Measurements from ENCODE around the gene NCF2.

NCF2 gene

DNA sequence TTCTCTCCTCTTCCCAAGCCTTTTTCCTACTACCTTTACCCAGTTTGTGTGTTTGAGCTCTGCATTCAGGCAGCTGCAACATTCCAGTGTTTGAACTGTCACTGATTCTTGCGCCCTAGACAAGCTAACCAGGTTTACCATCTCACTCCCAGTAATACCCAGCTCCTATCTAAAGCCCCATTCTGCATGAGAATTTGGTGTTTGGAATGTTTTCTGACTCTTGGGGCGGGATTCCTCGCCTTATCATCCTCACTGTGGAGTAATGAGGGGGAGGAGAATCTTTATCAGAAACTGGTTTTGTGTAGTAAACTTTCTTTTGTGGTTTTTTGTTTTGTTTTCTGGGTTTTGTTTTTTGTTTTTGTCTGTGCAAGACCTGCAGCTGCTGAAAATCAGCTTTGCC lies 36.5 kb downstream of the NCF2 start:
- Histone ChIP-seq H3K27me3 (replicated peaks) (no peaks in the 10 kb centered on the region), H3K36me3 (replicated peaks) (peaks cover 24% of the 10 kb centered on the region), H3K4me3 (ENCODE audit: low read depth, low read length) (no peak overlapping the region), H3K27ac (no peak overlapping the region)
- no peak for DNase-seq
- in situ Hi-C loops (cut with HindIII; ENCODE audit: low pct_ligation_motif_present, low sequenced_read_pairs) = no loop called here
- TF ChIP-seq, protein P1, sequence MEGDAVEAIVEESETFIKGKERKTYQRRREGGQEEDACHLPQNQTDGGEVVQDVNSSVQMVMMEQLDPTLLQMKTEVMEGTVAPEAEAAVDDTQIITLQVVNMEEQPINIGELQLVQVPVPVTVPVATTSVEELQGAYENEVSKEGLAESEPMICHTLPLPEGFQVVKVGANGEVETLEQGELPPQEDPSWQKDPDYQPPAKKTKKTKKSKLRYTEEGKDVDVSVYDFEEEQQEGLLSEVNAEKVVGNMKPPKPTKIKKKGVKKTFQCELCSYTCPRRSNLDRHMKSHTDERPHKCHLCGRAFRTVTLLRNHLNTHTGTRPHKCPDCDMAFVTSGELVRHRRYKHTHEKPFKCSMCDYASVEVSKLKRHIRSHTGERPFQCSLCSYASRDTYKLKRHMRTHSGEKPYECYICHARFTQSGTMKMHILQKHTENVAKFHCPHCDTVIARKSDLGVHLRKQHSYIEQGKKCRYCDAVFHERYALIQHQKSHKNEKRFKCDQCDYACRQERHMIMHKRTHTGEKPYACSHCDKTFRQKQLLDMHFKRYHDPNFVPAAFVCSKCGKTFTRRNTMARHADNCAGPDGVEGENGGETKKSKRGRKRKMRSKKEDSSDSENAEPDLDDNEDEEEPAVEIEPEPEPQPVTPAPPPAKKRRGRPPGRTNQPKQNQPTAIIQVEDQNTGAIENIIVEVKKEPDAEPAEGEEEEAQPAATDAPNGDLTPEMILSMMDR (IDR thresholded peaks at IDR 0.05; ENCODE audit: low read depth, low read length, missing control alignments) = no peak

DNA sequence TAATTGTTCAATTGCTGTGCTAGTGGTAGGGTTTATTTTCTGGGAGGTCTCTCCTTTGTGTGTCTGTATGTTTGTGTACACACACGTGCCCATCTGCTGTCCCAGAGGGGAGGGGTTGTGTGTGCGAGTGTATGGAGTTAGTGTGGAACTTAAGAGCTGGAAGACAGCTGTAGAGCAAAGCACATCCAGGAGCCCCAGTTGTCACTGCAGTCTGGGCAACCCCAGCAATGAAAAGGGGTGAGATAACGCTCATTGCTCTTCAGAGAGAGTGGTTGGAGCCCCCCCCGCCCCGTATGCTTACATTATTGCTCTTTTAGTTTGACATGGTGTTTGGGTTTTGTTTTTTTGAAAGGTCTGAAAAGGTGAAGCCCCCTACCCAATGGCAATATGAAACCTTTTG lies 36.9 kb downstream of the NCF2 start:
- Histone ChIP-seq H3K36me3 (replicated peaks) (peaks cover 27% of the 10 kb centered on the region), H3K27me3 (replicated peaks) (no peaks in the 10 kb centered on the region), H3K27ac (no peak overlapping the region), H3K4me3 (ENCODE audit: low read depth, low read length) (no peak overlapping the region)
- TF ChIP-seq, protein P1 (IDR thresholded peaks at IDR 0.05; ENCODE audit: low read depth, low read length, missing control alignments) = no peak
- no peak for DNase-seq
- in situ Hi-C loops (cut with HindIII; ENCODE audit: low pct_ligation_motif_present, low sequenced_read_pairs) = no loop called here

- peaks cover 27% of the 10 kb centered on the region for H3K36me3 ChIP-seq (replicated peaks)
- TF ChIP-seq, protein P1 (IDR thresholded peaks at IDR 0.05; ENCODE audit: low read depth, low read length, missing control alignments) = no peak
- in situ Hi-C loops (cut with HindIII; ENCODE audit: low pct_ligation_motif_present, low sequenced_read_pairs) = no loop called here
Measured at GRCh38 chr1:183552891-183553290, 37.4 kb downstream of the NCF2 start.

GRCh38 chr1:183552441-183552840 lies 37.8 kb downstream of the NCF2 start:
- H3K27ac ChIP-seq = no peak overlapping the region
- TF ChIP-seq, protein P1 (IDR thresholded peaks at IDR 0.05; ENCODE audit: low read depth, low read length, missing control alignments) = no peak
- H3K36me3 ChIP-seq (replicated peaks) = peaks cover 27% of the 10 kb centered on the region
- H3K4me3 ChIP-seq (ENCODE audit: low read depth, low read length) = no peak overlapping the region
- in situ Hi-C loops (cut with HindIII; ENCODE audit: low pct_ligation_motif_present, low sequenced_read_pairs) = no loop called here
- H3K27me3 ChIP-seq (replicated peaks) = no peaks in the 10 kb centered on the region
- DNase-seq = no peak

More at GRCh38 chr1:183552891-183553290, 37.4 kb downstream of the NCF2 start:
- no peaks in the 10 kb centered on the region for H3K27me3 ChIP-seq (replicated peaks)
- no peak overlapping the region for H3K4me3 ChIP-seq (ENCODE audit: low read depth, low read length)
- DNase-seq = no peak
- H3K27ac ChIP-seq = no peak overlapping the region

DNA sequence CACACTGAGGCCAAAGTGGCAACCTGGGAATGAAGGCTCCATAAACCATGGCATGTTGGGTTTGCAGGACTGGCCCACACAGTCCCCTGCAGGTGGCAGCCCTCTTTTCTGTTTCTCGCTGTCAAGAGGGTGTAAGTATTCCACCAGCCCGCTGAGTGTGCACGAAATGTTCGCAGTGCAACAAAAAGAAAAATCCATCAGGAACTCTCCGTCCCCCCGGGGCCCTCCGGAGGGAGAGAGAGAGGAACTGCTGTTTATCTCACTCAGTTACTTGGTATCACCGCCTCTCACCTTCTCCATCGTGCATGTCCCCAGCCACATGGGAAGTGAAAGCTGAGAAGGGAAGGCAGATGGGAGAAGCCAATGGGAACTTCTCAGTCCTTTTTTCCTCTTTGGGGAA lies 38.3 kb downstream of the NCF2 start:
- no peak for DNase-seq
- TF ChIP-seq, protein P1 (IDR thresholded peaks at IDR 0.05; ENCODE audit: low read depth, low read length, missing control alignments) = no peak
- Histone ChIP-seq H3K27me3 (replicated peaks) (no peaks in the 10 kb centered on the region), H3K27ac (no peak overlapping the region), H3K36me3 (replicated peaks) (peaks cover 32% of the 10 kb centered on the region), H3K4me3 (ENCODE audit: low read depth, low read length) (no peak overlapping the region)
- in situ Hi-C loops (cut with HindIII; ENCODE audit: low pct_ligation_motif_present, low sequenced_read_pairs) = no loop called here

DNA sequence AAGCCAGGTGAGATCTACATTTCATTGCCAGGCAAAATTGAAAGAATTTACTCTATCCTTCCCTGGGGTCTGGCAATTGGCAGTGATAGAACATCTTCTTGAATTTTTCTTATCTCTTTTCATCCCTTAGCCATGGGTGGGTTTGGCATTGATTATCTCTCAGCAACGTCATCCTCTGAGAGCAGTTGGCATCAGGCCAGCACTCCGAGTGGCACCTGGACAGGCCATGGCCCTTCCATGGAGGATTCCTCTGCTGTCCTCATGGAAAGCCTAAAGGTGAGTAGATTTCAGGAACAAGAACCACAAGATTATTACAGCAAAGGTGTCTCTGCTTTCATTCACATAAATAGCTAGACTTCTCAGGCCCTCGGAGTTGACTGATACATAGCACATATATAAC lies 39.3 kb downstream of the NCF2 start:
- in situ Hi-C loops (cut with HindIII; ENCODE audit: low pct_ligation_motif_present, low sequenced_read_pairs) = no loop called here
- Histone ChIP-seq H3K27me3 (replicated peaks) (no peaks in the 10 kb centered on the region), H3K36me3 (replicated peaks) (peaks cover 36% of the 10 kb centered on the region), H3K4me3 (ENCODE audit: low read depth, low read length) (no peak overlapping the region), H3K27ac (no peak overlapping the region)
- TF ChIP-seq, protein P1 (IDR thresholded peaks at IDR 0.05; ENCODE audit: low read depth, low read length, missing control alignments) = no peak
- DNase-seq = no peak

Data from brain microvascular endothelial cell (primary cell).